Left lobe of liver (tissue), 2 donors: Measurements from ENCODE around the gene TOP2B. TPM values are rescaled to one million over a fixed set of nuclear protein-coding genes. Genes with fewer than 3 reads are reported as not detected.
A peak's percentile ranks its signal among the peaks of the same experiment; 100 is the strongest.

ENCODE experiments used
- ATAC-seq: fragments of 200-7000 bp; cut with Tn5 transposase; one replicate; pipeline ENCODE4 v1.9.1; 2020; ENCODE audit warnings: mild to moderate bottlenecking, moderate library complexity
- DNase-seq: peaks from one replicate; pipeline ENCODE4 v3.0.0-alpha.2; 2020; ENCODE audit warnings: low spot score
- total RNA-seq: library from RNA; stranded (reverse); gene quantifications from one replicate; pipeline ENCODE4 v1.2.1, GENCODE V29; 2021
- donor health status: DM: no; HTN: no; CAD: no; lungs with moderate emphysema.
- donor health status: DM: no; HTN: yes; CAD: no.

TOP2B gene, protein sequence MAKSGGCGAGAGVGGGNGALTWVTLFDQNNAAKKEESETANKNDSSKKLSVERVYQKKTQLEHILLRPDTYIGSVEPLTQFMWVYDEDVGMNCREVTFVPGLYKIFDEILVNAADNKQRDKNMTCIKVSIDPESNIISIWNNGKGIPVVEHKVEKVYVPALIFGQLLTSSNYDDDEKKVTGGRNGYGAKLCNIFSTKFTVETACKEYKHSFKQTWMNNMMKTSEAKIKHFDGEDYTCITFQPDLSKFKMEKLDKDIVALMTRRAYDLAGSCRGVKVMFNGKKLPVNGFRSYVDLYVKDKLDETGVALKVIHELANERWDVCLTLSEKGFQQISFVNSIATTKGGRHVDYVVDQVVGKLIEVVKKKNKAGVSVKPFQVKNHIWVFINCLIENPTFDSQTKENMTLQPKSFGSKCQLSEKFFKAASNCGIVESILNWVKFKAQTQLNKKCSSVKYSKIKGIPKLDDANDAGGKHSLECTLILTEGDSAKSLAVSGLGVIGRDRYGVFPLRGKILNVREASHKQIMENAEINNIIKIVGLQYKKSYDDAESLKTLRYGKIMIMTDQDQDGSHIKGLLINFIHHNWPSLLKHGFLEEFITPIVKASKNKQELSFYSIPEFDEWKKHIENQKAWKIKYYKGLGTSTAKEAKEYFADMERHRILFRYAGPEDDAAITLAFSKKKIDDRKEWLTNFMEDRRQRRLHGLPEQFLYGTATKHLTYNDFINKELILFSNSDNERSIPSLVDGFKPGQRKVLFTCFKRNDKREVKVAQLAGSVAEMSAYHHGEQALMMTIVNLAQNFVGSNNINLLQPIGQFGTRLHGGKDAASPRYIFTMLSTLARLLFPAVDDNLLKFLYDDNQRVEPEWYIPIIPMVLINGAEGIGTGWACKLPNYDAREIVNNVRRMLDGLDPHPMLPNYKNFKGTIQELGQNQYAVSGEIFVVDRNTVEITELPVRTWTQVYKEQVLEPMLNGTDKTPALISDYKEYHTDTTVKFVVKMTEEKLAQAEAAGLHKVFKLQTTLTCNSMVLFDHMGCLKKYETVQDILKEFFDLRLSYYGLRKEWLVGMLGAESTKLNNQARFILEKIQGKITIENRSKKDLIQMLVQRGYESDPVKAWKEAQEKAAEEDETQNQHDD (N-terminal part only)
- 24.5 TPM for total RNA-seq

GRCh38 chr3:25664812-25665314 is at the start of gene TOP2B:
Gene TOP2B (minus strand): TSS chr3:25664907. CDS start chr3:25664297, 610 bp downstream.
- ATAC-seq (peak; percentile 93), DNase-seq (peak; percentile 97)

DNA sequence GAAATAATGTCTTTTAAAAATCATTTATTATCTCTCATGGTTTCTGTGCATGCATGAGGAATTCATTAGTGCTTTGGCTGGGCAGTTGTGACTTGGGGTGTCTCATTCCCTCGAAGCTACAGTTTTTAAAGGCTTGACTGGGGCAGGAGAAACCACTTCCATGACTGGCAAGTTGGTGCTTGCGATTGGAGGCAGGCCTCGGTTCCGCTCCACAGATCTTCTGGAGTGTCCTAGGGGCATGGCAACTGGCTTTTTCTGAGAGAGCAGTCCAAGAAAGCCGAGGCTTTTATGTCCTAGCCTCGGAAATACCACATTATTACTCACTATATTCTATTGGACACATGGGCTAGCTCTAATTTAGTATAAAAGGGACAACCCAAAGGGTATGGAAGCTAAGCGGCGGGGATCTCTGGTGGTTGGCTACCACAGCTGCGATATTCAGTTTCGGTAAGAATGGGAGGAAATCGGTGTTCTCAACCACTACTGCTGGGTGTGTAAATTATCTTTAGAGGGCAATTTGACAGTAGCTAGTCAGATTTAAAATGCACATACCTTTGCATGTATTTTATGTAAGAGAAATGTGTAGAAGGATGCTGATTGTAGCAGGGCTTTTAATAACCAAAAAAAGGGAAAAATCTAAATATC is 48.8 kb upstream of the TOP2B start:
- no peak for DNase-seq
- ATAC-seq = no peak

DNA sequence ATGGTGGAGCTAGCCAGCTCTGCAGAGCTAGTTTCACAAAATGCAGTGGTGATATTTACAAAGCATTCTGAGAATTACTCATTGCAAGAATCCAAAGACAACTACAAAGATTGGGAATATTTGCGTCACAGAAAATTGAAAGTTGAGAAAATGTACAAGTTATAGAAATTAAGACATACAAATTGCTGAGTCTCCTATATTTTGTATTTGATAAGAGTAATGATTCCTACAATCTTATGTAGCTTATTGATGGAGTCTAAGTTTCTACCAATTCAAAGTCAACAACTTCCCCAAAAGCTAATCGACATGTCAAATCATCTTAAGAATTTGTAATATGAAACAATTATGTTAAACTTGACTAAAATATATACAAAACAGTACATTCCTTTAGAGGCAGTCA is 46.4 kb upstream of the TOP2B start:
- ATAC-seq = no peak
- no peak for DNase-seq

DNA sequence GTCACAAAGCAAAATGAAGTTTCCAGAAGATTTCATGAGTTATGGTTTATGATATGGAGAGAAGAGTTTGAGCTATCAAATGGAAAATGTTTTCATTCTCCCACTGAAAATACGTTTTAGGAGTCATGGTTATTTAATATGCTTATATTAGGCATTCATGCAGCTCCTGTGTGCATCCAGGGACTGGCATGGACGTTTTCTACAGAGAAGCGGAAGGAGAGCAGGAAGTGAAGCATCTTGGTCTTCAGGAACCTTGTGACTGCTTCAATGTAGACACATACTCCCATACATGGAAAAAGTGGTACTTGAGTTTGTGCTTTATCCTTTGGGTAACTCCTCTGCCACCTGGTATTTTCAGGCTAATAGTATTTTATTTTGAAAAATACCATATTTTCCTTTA is 43.3 kb upstream of the TOP2B start:
- DNase-seq (no peak), ATAC-seq (no peak)

GRCh38 chr3:25707268-25707926 is 42.7 kb upstream of the TOP2B start:
- ATAC-seq (no peak), DNase-seq (no peak)

DNA sequence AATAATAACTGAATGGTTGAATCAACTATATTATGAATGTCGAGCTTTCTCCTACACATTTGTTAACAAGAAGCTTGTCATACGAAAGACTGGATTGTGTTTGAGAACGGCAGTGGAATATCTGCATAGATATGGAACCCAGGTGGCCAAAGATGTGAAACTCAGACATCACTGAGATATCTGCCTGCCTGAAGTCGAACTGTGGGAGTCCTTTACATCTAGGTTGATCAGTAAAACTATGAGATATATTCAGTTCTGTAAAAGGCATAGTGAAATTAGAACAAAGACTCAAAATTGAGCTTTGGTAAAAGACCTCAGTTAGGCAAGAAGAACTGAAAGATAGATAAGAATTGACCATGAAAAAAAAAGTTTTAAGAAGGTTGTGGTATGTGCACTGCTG is 41.5 kb upstream of the TOP2B start:
- DNase-seq = no peak
- no peak for ATAC-seq

DNA sequence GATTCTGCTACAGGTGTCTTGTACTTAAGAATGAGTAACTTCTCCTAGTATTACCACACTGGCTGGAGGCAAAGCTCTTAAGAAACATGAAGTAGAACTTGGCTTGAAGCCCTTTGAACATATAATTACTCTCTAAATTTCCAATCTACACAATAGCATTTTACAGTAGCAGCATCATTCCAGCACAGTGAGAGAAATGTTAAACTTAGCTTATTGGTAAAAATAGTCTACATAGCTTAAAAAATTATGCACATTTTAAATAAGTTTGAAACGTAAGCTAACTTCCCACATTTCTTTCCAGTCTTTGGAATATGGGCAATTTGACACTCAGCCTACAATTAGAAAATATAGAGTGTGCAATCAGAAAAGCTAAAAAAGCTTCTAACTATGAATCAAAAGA is 32.8 kb upstream of the TOP2B start:
- no peak for ATAC-seq
- DNase-seq = no peak

- ATAC-seq = no peak
Measured at GRCh38 chr3:25695731-25696420, 31.2 kb upstream of the TOP2B start.

DNA sequence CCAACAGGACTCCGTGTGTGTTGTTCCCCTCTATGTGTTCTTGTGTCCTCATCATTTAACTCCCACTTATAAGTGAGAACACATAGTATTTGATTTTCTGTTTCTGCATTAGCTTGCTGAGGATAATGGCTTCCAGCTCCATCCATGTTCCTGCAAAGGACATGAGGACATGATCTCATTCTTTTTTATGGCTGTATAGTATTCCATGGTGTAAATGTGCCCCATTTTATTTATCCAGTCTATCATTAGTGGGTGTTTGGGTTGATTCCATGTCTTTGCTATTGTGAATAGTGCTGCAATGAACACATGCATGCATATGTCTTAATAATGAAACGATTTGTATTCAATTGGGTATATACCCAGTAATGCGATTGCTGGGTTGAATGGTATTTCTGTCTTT is 28.5 kb upstream of the TOP2B start:
- DNase-seq = no peak
- ATAC-seq = no peak

More at GRCh38 chr3:25695731-25696420, 31.2 kb upstream of the TOP2B start:
- DNase-seq = no peak

DNA sequence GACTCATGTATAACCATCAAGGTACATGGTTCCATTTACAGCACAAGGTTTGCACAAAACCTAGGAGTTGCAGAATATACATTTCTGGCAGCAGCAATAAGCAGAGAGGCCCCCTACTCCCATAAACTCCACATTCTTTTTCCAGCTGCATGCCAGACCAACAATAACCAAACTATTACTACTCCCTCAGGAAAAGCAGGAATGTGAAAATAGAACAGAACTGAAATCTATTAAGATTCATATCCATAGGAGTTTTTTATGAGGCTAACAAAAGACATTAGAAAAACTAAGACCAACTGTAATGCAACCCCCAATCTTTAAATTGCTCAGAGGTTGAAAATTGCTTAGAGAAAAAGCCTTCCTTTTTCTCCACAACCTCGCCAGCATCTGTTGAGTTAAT is 27.6 kb upstream of the TOP2B start:
- no peak for DNase-seq

DNA sequence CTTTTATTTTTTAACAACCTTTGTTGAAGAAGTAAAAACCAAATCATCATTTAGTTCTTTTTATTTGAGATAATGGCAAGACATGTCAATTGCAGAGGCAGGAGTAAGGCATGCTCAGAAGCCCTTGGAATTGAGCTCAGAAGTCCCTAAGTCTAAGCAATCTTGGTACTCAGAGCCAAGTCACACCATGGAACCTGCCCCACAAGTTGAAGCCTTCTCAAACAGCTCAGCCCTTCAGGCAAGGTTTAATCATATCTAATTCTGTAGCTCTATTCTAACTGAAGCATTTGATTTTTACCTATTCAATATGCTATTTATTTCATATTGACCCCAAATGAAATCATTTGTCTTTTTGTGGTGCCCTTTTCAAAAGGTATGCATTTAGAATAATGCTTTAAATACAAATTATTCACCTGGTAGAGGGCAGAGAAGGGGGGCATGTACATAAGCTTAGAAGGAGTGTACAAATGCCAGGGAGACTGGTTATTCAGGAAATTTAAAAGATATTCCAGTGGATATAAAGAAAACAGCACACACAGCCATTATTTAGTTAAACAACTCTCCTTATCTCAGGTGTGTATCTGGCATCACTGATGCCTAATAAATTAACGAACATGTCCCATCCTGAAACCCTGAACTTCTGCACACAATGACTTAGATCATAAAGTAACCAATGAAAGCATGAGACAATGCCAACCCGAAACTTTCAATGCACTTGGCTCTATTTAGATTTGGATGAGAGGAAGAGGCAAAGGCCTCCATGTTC is 26.2 kb upstream of the TOP2B start:
- DNase-seq (no peak), ATAC-seq (no peak)

More for the DNA sequence above, 27.6 kb upstream of the TOP2B start:
- ATAC-seq = no peak

GRCh38 chr3:25689226-25689625 is 24.5 kb upstream of the TOP2B start:
- DNase-seq (no peak), ATAC-seq (no peak)

DNA sequence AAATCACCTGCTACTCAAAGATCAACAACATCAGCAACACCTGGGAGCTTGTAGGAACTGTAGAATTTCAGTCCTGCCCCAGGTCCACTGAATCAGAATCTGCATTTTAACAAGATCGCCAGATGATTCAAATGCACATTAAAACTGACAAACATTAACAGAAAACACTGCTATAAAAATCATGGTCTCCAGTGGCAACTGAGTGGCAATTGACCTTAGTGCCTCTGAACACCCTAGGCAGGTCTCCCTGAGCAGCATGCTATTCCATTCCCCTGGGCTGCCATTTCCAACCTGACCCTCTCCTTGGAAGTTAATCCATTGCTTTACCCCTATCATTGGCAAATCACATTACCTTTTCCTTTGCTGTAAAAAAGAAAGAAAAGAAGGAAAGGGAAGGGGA is 23.0 kb upstream of the TOP2B start:
- no peak for ATAC-seq

GRCh38 chr3:25686766-25687165 is 22.1 kb upstream of the TOP2B start:
- DNase-seq (no peak), ATAC-seq (no peak)

More for the DNA sequence above, 23.0 kb upstream of the TOP2B start:
- DNase-seq = no peak

DNA sequence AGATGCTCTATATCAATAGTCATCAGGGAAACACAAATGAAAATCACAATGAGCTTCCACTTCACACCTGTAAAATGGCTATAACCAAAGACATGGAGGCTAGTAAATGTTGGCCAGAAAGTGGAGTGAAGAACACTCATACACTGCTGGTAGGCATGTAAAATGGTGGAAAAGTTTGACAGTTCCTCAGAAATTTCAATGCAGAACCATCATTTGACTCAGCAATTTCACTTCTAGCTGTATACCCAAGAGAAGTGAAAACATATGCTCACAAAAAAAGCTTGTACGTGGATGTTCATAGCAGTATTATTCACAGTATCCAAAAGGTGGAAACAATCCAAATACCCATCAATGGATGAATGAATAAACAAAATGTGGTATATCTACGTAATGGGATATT is 19.2 kb upstream of the TOP2B start:
- DNase-seq (no peak), ATAC-seq (no peak)

GRCh38 chr3:25683410-25683809 is 18.7 kb upstream of the TOP2B start:
- DNase-seq = no peak
- no peak for ATAC-seq

- DNase-seq = no peak
- no peak for ATAC-seq
Measured at GRCh38 chr3:25679642-25680302, 15.1 kb upstream of the TOP2B start.

DNA sequence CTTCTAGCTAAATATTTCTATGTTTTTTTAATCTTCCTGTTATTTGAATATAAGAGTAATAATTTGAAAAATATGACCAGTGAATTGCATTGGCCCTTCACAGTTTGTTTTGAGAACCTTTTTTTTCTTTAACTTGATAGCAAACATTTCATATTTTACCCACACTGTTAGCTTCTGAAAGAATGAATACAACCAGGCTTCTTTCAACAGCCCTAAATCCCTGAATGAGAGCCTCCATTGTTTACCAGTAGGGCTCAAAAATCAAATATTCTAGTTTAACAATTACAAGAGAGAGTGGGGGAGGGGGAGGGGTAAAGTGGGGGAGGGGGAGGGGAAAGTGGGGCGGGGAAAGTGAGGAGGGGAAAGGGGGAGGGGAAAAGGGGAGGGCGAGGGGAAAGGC is 14.5 kb upstream of the TOP2B start:
- ATAC-seq = no peak
- DNase-seq = no peak
